Kidney epithelial cell (primary cell): ENCODE results near the gene SYTL4. TPM values are rescaled to one million over a fixed set of nuclear protein-coding genes. Genes with fewer than 3 reads are reported as not detected.

Experiments used
- DNase-seq: peaks from one replicate; pipeline ENCODE4 v3.0.0-alpha.2; 2010; ENCODE audit warnings: low read depth
- H3K27me3 ChIP-seq: 2 replicates; pipeline ENCODE4 v1.6.0; 2011; ENCODE audit warnings: low read length; ENCODE audit not compliant: control insufficient read depth, insufficient read depth
- H3K36me3 ChIP-seq: 2 replicates; pipeline ENCODE4 v1.5.1; 2011; ENCODE audit warnings: low read length; ENCODE audit not compliant: control insufficient read depth, insufficient read depth
- H3K4me3 ChIP-seq: 2 replicates; pipeline ENCODE4 v1.5.1; 2011; ENCODE audit warnings: low read depth, mild to moderate bottlenecking, control low read depth, low read length
- CTCF ChIP-seq: IDR thresholded peaks from 2 replicates; pipeline ENCODE4 v1.5.1; 2011; ENCODE audit warnings: mild to moderate bottlenecking, moderate library complexity, low read length, control low read depth, inconsistent platforms; ENCODE audit not compliant: insufficient read depth, poor library complexity, severe bottlenecking
- total RNA-seq: library from RNA; depleted of rRNA; stranded (reverse); fragments of >200 nt; gene quantifications from 2 replicates; pipeline ENCODE4 v1.2.3, GENCODE V29; 2015

SYTL4 gene
- total RNA-seq, 1 donor from 2014 or later, result 3.2 TPM

- DNase-seq, result no peak
- Histone ChIP-seq H3K27me3 (no peaks in the 10 kb centered on the region), H3K36me3 (no peaks in the 10 kb centered on the region), H3K4me3 (no peak overlapping the region)
- no peak for TF ChIP-seq CTCF
Observed at GRCh38 chrX:100720301-100720700, 11.6 kb downstream of the SYTL4 start.

- Histone ChIP-seq H3K36me3 (no peaks in the 10 kb centered on the region), H3K4me3 (no peak overlapping the region), H3K27me3 (no peaks in the 10 kb centered on the region)
- no peak for DNase-seq
- TF ChIP-seq CTCF, result no peak
Observed at GRCh38 chrX:100719139-100719538, 12.8 kb downstream of the SYTL4 start.

GRCh38 chrX:100717363-100717762 lies 14.6 kb downstream of the SYTL4 start:
- no peaks in the 10 kb centered on the region for H3K27me3 ChIP-seq
- no peak for DNase-seq
- H3K36me3 ChIP-seq, result no peaks in the 10 kb centered on the region
- TF ChIP-seq CTCF, result no peak
- no peak overlapping the region for H3K4me3 ChIP-seq

GRCh38 chrX:100710816-100711215 lies 21.1 kb downstream of the SYTL4 start:
- Histone ChIP-seq H3K36me3 (no peaks in the 10 kb centered on the region), H3K27me3 (no peaks in the 10 kb centered on the region), H3K4me3 (no peak overlapping the region)
- DNase-seq, result no peak
- TF ChIP-seq CTCF, result no peak

- DNase-seq, result no peak
- no peaks in the 10 kb centered on the region for H3K36me3 ChIP-seq
- no peak for TF ChIP-seq CTCF
- no peak overlapping the region for H3K4me3 ChIP-seq
- H3K27me3 ChIP-seq, result no peaks in the 10 kb centered on the region
Observed at GRCh38 chrX:100704581-100705203, 27.2 kb downstream of the SYTL4 start.

GRCh38 chrX:100700809-100701208 lies 31.1 kb downstream of the SYTL4 start:
- DNase-seq, result no peak
- no peak for TF ChIP-seq CTCF
- Histone ChIP-seq H3K36me3 (no peaks in the 10 kb centered on the region), H3K27me3 (no peaks in the 10 kb centered on the region), H3K4me3 (no peak overlapping the region)
